C4-2B (cell line): ENCODE data around the gene PCDHGA6.
"Not testable (repeated sequence)": the region's sequence is repeated elsewhere in the genome, so short reads cannot be mapped to it uniquely, and the experiment has no call there.

ENCODE experiments used
- CTCF ChIP-seq: fragments of 450-650 bp; conservative IDR thresholded peaks from 2 replicates; pipeline ENCODE4 v1.5.1; 2017; ENCODE audit warnings: mild to moderate bottlenecking
- ZFX ChIP-seq: fragments of 450-650 bp; IDR thresholded peaks from 2 replicates; pipeline ENCODE4 v1.6.1; 2017

- TF ChIP-seq CTCF: peak; percentile 81
- not testable (repeated sequence) for TF ChIP-seq ZFX
These were observed 43.9 kb downstream of the PCDHGA6 start, which contains the start of gene PCDHGB7 for GRCh38 chr5:141417494-141418172.
